Lung microvascular endothelial cell (primary cell): ENCODE measurements around the gene LDLRAP1. TPM values are rescaled to one million over a fixed set of nuclear protein-coding genes. Genes with fewer than 3 reads are reported as not detected.
"Not testable (repeated sequence)": the region's sequence is repeated elsewhere in the genome, so short reads cannot be mapped to it uniquely, and the experiment has no call there.

ENCODE experiments used
- DNase-seq, 2 donors: peaks; one replicate each; pipeline versions ENCODE4 v3.0.0 to v3.0.0-alpha.2; 2010; ENCODE audit warnings: low read depth in 2 of 2
- total RNA-seq: library from RNA; depleted of rRNA; stranded (reverse); fragments of >200 nt; gene quantifications from 2 replicates; pipeline ENCODE4 v1.2.1, GENCODE V29; 2014

LDLRAP1 gene, protein sequence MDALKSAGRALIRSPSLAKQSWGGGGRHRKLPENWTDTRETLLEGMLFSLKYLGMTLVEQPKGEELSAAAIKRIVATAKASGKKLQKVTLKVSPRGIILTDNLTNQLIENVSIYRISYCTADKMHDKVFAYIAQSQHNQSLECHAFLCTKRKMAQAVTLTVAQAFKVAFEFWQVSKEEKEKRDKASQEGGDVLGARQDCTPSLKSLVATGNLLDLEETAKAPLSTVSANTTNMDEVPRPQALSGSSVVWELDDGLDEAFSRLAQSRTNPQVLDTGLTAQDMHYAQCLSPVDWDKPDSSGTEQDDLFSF
- total RNA-seq = 12.9 and 13.1 TPM in 2 replicates

DNA sequence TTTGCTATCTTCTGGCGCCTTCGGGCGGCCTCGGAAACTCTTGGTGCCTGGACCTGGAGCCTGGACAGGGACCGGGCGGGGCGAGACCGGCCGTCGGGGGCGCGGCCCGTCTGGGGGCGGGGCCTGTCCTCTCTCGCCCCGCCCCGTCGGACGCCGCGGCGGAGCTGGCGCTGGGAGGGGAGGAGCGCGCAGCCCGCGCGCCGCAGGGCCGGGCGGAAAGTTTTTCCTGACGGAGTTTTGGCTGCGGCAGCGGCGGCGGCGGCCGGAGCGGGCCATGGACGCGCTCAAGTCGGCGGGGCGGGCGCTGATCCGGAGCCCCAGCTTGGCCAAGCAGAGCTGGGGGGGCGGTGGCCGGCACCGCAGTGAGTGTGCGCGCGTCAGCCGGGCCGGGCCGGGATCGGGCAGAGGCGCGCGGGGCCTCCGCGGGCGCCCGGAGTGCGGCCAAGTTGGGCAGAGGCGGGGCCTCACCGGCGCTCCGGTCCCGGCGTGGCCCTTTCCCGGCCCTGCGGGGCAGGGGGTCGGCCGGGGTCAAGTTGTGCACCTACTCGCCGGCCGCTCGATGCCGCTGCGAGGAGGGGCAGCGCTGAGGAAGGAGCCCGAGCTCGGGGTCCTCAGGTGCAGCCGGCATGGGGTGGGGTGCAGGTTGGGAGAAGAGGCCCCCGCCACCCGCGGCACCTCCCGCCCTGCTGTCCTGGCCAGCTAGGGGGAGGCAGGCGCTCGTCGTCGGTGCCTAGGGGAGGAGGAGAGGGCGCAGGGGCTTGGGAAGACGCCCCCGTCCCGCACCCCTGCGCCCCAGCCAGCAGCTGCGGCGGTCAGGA, at the start of gene LDLRAP1:
LDLRAP1 (plus strand) TSS at position 182 of the 818 bp plus-strand sequence; CDS start at position 275, 93 bp downstream.
- peak; percentile 76 to 84 for DNase-seq

DNA sequence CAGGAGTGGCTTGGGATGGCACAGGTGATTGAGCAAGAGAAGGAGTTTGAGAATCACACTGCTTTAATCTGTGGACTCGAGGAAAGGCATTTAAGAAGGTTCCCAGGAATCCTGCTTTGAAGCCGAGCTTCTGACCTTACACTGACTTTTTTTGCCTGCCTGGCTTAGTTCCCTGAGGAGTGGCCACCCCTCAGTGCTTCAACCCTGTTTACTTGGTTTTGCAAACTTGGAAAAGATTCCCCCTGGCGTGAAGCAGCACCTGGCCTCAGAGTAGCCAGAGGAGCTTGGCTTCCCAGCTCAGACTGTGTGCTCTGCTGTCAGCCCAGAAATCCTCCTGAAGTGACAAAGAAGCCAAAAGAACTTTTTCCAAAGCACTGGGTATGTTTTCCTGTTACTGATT, 48.5 kb upstream of the LDLRAP1 start:
- no peak for DNase-seq

DNA sequence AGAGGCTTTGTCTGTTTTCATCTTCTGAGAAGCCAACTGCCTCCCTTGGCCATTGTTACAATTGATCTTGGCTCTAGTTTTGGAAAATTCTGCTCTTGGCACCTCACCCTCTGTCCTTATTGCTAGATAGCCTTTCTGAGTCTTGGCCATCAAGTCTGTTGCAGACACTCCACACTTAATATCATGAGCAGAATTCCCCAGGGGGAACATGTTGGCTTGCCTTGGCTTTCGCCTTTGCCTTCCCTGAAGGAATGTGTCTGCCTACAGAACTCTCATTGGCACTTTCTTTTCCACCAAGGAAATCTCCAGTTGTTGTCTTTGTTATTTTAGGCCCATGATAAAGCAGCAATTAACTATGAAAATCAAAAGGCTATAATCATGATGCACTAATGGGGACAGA, 42.7 kb upstream of the LDLRAP1 start:
- no peak for DNase-seq

DNA sequence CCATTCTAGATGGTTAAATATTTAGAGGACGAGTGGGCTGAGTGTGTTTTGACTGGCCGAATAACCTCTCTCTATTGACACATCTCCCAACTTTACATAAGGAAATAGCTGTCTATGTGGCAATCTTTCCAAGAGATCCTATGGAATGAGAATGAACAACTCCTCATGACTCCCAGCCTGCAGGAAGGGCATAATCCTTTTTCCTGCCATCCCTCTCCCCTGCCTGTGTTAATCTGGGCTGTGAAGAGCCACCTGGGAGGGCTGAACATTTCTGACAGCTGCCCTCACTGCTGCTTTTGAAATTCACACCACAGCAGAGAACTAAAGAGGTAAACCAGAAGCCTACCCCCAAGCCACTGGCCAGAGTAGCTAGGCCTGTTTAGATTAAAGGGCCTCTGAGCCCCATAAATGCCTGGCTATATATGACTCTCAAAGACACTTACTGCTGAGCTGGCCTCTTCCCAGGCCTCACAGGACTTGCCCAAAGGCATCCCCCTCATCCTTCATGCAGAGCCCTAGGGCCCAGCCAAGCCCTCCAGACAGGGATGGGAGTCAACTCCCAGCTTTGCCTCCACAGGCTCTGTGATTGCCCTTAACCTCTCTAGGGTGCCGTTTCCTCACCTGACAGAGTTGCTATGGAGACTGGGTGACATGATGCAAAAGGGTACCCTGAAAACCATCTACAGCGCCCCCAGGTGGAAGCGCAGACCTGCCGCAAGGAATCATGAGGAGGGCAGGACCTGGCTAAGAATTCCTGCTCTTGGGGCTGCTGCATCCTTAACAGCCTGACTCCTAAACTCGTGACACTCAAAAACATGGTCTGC, 42.0 kb upstream of the LDLRAP1 start:
- DNase-seq = peak in 1 of 2 donors; percentile 16

DNA sequence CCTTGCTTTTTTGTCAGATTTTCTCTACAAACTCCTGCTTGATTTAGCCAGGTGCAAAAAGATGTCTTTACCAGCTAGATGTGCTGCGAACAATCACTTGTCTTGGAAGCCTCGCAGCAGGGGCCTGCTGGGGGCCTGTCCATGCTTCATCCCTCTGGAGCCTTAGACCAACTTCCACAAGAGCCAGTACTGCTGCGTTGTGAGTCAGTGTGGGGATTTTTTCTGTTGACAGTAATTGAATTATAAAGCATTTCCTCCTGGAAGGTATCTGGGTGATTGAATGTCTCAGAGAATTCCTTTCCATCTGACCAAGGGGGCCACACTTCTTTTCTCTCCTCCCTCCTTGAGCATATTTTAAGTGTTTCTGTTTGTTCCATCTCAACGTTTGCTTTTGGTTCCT, 40.4 kb upstream of the LDLRAP1 start:
- peak in 1 of 2 donors; percentile 62 for DNase-seq

DNA sequence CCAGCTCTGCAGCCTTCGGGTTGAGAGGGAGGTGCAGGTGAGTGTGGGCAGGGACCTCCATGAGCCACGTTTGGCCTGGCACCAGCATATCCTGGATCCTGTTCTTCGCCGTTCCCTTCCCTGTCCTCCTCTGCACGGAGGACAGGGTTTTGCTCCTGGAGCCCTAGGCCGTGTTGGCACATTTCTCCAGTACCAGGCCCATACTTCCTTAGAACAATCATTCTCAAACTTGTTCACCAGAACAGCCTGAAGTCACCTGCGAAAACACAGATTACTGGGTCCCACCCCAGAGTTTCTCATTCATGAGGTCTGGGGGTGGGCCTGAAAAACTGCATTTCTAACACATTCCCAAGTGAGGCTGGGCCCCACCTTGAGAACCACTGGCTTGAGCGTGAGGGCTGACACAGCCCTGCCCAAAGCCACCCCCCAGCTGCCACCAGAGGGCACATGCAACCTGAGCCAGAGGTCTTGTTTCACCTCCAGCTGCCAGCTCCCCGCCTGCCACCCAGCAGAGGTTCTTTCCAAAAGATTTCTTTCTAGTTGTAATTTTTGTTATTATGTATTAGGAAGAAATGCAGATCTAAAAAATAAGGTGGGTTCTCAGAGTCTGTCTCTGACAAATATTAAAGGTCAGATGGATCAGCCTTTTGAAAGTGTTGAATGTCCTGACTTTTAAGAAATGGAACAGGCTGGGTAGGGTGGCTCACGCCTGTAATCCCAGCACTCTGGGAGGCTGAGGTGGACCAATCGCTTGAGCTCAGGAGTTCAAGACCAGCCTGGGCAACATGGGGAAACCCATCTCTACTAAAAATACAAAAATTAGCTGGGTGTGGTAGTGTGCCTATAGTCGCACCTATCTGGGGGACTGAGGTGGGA, 39.6 kb upstream of the LDLRAP1 start:
- peak; percentile 25 to 56 for DNase-seq

DNA sequence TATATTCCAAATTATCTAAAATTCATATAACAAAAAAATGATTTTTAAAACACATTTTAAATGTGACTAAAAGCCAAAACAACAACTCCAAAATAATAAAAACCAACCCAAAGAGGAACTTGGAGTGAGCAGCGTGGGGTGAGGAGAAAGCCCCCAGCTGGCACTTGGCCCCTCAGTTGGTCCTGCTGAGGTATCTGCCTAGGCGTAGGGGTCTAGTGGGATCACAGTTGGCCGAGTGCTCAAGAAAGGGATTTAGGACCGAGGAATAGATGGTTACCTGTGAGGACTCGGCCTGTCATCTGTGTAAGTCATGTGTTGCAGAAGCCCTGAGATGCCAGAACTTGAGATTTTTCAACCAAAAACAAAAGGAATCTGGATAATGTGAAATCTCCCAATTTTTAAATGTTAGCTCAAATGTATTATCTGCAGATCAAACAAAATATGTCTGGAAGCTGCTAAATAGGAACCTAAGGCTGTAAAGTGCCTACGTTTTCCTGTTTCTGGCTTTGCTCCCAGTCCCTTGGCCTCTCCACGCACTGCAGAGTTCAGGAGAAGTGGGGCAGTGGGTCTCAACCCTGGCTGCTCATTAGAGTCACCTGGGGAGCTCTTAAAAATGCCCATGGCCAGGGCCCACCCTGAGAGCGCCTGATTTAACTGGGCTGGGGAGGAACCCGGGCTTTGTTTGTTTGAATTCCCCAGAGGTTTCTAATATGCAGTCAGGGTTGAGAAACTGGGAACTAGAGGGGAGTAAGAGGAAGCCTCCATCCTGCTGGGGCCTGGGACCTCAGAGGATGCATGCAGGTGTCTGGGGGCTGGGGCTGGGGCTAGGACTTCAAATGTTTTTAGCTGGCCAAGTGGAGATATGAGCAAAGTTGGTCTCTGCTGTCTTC, 38.5 kb upstream of the LDLRAP1 start:
- no peak for DNase-seq

DNA sequence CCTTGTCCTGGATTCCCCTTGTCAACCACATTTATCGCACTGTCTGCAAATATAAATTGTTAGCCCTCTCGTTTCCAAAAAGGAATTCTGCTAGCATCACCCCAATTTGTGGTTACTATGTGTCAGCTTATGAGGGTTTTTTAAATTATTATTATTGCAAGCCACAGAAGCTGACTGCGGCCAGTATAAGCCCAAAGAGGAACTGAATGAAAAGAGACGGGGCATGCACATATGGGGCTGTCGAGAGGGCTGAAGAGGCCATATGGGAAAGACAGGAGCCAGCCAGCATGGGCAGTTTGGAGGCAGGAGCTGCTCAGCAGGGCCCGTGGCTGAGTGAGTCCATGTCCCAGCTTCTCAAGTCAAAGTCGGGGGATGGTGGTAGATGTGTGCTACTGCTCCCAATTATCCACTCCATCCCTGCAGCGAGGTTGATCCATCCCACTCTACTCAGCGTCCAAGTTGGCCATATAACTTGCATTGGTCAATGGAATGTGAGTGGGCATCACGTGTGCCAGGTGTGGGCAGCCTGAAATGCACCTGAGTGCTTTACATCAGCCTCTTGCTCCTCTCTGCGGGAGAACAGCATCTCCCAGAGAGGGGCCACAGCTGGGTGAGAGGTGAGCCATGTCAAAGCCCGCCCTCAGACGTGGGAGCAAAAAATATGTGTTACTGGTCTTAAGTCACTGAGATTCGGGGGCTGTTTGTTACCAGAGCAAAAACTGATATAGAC, 37.6 kb upstream of the LDLRAP1 start:
- no peak for DNase-seq

DNA sequence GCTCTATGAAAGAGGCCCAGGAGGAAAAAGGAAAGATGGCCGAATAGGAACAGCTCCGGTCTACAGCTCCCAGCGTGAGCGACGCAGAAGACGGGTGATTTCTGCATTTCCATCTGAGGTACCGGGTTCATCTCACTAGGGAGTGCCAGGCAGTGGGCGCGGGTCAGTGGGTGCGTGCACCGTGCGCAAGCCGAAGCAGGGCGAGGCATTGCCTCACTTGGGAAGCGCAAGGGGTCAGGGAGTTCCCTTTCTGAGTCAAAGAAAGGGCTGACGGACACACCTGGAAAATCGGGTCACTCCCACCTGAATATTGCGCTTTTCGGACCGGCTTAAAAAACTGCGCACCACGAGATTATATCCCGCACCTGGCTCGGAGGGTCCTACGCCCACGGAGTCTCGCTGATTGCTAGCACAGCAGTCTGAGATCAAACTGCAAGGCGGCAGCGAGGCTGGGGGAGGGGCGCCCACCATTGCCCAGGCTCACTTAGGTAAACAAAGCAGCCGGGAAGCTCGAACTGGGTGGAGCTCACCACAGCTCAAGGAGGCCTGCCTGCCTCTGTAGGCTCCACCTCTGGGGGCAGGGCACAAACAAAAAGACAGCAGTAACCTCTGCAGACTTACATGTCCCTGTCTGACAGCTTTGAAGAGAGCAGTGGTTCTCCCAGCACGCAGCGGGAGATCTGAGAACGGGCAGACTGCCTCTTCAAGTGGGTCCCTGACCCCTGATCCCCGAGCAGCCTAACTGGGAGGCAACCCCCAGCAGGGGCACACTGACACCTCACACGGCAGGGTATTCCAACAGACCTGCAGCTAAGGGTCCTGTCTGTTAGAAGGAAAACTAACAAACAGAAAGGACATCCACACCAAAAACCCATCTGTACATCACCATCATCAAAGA, 36.6 kb upstream of the LDLRAP1 start:
- not testable (repeated sequence) for DNase-seq

DNA sequence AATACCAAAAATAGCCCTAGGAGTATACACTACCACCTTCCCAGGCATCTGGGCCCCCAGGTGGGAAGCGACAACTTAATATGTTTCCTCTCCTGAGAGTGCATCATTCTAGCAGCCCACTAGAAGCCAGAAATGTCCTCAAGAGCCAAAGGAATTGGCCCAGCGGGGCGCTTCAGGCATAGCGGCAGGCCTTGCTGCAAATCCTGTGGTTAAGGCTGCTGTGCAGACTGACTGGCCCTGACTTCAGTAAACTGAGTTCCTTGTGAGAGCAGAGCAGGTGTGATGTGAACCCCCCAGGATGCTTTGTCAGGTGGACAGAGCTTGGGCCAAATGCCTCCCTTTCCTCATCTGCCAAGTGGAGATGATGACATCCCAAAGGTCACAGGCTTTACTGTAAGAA, 29.7 kb upstream of the LDLRAP1 start:
- no peak for DNase-seq

DNA sequence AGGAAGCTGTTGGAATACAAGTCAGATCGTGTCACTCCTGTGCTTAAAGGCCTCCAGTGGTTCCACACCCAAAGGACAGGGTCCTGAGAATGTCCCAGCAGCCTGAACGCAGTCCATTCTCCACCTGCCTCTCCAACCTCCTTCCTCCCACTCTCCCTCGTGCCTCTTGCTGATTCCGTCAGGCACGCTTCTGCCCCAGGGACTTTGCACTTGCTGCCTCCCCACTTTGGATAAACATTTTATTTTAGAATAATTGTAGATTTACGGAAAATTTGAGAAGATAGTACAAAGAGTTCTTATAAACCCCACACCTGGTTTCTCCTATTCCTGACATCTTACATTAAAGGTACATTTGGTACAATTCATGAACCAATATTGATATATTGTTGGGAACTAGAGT, 28.4 kb upstream of the LDLRAP1 start:
- no peak for DNase-seq

DNA sequence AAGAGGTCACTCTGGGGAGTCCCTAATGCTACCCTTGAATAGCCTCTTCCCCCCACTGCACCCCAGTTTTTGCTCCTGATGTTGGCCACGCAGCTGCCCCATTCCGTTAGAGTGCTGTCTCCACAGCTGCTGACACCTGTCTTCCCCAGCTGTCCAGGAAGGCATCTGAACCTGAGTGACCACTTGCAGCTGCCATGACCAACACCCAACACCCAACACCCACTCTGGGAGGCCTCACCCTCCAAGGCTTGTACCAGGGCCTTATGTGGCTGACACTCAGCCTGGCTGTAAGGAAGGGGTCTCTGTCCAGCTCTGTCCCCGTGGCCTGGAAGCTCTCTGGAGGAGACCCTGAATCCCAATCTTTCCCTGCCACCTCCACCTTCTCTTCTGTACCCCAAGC, 26.7 kb upstream of the LDLRAP1 start:
- no peak for DNase-seq

DNA sequence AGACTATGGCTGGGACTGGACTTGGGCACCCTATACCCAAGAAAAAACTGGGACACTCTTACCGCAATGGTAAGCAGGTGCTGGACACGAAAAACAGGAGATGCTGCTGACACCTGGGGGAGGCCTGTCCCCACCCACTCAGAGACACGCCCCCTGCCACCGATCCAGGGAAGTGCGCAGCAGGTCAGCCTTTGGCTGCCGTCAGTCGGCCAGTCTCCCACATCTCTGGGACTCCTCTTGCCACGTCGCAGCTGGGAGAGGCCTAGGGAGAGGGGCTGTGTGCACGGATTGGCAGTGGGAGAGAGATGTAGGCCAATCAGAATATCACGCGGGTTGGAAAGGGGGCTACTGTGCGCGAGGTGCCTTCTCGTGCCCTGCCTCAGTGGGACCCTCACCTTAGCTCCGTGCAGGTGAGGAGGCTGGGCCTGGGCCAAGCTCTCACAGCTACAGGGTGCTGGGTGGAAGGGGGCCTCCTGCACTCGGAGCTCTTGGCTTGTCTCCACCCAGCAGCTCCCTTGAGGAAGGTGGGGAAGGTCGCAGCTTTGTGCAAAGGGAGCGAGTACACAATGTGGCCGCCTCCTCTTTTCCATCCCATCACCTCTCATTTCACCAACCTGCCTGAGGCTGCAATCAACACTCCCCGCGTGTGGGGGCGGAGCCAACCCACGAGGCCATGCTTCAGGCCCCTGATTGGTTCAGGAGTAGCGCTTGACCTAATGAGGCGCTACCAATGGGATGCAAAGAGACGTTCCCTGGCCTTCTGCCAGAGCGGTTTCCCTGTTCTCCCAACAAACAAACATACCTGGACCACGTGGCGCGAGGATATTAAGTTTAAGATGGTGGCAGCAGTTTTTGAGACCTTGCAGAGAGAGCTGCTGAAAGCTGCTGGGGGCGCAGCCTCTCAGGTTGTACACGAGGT, 25.7 kb upstream of the LDLRAP1 start:
- DNase-seq = no peak

DNA sequence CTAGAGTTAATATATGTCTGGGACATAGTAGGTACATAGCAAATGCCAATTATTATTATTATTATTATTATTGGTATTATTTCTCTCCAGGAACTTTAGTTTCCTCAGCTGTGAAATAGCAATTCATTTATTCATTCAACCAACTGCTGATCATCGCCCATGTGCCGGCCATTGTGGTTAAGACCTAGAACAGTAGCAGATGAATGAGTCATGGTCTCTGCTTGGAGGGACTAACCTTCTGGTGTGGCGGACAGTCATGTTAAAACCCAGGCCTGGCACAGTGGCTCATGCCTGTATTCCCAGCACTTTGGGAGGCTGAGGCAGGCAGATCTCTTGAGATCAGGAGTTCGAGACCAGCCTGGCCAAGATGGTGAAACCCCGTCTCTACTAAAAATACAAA, 23.8 kb upstream of the LDLRAP1 start:
- DNase-seq = peak in 1 of 2 donors; percentile 58

DNA sequence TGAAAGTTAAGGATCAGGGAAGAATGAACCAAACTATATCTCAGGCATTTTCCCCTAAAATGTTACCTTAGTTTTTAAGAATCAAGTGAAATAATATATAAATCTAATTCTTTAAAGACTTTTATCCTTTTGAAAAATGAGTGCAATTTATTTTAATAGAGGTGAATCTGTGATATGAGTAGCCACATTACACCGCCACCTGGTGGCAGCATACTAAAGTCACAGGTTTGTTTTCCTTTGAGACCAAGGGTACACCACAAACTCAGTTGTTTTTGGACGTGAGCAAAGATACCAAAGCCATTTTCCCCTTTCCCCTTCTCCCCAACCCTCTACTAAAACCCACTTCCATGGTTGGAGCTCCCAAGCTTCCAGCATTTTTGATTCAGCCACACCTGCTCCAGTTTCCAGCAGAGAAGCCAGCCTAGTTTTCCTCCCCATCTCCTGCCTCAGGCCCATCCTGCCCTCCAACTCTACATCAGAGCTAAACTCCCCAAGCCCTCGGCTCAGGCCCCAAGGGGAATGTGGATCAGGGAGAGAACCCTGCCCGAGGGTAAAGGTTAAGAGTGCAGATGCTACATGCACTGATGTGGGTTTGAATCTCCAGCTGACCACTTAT, 22.9 kb upstream of the LDLRAP1 start:
- DNase-seq = peak; percentile 66 to 82

DNA sequence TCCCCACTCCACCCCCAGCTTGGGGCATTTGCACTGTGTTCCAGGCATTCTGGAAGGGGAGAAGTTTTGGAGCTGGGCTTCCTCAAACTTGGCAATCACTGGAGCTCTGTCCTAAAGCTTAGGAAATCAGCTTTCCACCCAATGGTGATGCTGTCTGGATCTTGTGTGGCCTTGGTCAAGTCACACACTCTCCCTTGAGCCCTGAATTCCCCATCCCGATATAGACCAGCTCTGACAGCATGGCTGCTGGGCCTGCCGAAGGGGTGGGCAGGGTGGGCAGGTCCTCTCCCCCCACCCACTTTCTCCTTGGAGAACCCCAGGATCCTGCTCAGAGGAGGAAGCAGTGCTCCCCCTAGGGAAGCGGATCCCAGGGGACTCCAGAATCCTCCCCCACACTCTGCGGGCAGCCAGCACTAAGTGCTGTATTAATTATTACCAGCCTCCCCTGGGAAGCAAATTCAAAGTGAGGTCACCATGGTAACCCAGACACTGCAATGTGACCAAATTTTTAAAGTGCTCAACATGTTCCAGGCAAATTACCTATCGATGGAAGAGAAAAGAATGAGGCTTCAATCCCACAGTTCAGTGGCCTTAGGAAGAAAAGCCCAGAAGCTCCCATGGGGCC, 21.3 kb upstream of the LDLRAP1 start:
- DNase-seq = no peak
